ENCODE data around the gene ITPR2.

ITPR2 gene

DNA sequence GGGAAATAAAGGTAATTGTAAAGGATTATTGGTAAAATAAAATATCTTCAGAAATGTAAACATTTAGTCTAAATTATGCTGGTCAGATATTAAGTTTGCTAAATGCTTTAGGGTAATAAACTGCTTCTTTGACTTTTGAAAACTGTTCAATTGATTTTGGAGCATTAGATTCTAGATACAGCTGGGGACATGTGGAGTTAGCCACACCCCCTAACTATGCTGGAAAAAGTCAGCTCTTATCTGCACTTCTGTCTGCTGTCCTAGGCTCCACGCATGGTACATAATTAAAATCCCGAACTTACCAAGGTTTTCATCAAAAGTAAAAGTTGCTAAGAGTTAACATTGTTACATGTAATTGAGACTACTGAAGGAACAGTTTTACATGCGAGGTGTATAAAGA lies 78.8 kb downstream of the ITPR2 start:
- no peak for DNase-seq (ENCODE audit: low read depth)

DNA sequence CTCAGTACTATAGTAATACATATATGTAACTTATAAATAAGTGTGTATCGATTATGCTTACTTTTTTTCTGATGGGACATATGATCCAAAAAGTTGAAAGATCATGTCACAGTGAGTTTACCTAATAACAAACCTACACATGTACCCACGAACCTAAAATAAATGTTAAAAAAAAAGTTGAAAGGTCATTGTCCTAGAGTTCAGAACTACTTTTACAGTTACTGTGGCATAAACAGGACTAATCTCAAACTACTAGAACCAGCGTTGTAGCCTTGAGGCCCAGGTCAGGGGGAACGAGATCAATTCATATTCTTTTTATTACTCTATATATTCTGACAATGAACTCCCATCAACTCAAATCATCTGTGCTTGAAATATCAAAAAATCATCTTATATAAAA lies 81.8 kb downstream of the ITPR2 start:
- no peak for DNase-seq (ENCODE audit: low read depth)

DNA sequence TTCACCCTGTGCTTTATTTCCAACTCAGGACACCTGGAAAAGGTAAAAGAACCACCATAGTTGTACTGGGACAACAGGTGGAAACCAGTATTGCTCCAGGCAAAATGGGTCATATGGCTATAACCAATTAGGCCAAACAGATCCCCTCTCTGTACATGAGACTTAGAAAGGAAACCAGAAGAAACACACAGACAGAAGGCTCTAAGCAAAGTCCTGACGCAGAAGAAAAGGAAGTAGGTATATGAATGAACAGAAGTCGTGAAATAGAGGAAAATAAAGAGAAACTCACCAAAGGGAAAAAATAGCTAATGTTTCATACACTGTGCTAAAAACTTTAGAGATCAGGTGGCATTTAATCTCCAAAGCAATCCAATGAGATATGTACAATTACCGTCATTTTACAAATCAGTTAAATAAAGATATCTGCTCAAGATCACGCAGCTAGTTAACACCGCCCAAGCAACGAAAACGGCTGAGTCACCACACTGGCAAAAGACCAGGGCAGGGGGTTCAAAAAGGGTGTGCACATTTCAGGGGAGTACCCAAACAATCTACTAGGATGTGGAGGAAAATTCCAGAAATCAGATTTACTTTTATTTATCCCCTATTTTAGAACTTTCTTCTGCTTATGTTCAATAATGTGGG lies 82.3 kb downstream of the ITPR2 start:
- DNase-seq (ENCODE audit: low read depth) = no peak

- DNase-seq (ENCODE audit: low read depth) = no peak
These were observed 83.2 kb downstream of the ITPR2 start for GRCh38 chr12:26749781-26750180.

GRCh38 chr12:26748741-26749431 lies 84.1 kb downstream of the ITPR2 start:
- DNase-seq (ENCODE audit: low read depth) = no peak

DNA sequence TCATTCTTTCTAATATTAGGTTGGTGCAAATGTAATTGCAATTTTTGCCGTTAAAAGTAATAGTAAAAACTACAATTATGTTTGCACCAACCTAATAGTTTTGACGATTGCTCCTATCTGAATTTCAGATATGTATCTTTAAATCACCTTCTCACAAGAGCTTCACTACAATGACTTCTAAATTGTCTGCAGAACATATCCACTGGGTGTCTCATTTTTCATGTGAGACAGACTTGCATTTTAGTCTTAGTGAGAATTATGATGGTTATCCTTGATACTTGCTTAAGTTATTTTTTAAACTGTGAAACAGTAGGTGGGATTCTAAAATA lies 84.6 kb downstream of the ITPR2 start:
- DNase-seq (ENCODE audit: low read depth) = no peak

- no peak for DNase-seq (ENCODE audit: low read depth)
These were observed 86.8 kb downstream of the ITPR2 start for GRCh38 chr12:26746121-26746714.

- DNase-seq (ENCODE audit: low read depth) = no peak
These were observed 88.1 kb downstream of the ITPR2 start for GRCh38 chr12:26744697-26745440.

- no peak for DNase-seq (ENCODE audit: low read depth)
These were observed 88.9 kb downstream of the ITPR2 start for GRCh38 chr12:26744042-26744626.

DNA sequence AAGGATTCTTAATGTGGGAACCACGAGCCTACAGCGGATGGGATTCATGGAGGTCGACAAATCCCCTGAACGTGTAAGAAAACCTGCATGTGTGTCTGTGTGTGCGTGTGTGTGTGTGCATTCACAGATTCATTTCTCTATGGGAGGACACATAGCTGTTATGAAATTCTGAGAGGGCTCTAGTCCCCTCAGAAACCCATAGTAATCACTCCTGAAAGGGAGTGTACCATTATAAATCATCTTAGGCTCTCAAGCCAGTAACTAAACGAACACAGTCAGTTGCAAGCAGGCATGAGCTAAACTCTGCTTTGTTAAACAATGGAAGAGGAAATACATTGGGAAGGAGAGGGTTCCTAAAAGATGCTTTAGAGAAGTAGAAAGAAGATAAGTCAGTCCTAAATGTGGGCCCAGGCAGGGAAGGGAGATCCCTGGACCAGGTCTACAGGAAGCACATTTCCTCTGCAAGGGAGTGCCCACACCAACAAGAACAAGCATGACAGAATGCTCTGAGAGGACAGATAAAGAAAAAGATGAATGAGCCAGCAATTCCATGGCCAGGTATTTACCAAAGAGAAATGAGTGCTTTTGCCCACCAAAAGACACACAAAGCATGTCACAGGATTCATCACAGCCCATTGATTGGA lies 91.3 kb downstream of the ITPR2 start:
- no peak for DNase-seq (ENCODE audit: low read depth)

DNA sequence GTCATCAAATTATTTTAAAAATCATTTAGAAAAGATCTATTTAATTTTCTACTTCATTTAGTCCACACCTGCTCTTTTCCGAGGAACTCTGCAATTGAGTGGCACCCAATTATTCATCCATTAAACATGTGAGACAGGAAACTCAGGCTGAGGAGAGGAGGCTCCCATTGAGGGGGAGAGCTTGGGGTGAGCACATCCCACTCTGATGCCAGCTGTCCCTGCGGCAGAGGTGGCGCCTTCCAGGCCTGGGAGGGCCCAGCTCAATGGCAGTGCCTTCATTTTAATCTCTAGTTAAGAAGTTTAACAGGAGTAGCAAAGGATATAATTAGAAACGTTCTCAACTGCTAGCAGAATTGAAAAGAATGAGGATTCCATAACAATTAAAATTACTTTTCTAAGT lies 92.0 kb downstream of the ITPR2 start:
- no peak for DNase-seq (ENCODE audit: low read depth)

- DNase-seq (ENCODE audit: low read depth) = no peak
These were observed 92.6 kb downstream of the ITPR2 start for GRCh38 chr12:26740348-26740747.

DNA sequence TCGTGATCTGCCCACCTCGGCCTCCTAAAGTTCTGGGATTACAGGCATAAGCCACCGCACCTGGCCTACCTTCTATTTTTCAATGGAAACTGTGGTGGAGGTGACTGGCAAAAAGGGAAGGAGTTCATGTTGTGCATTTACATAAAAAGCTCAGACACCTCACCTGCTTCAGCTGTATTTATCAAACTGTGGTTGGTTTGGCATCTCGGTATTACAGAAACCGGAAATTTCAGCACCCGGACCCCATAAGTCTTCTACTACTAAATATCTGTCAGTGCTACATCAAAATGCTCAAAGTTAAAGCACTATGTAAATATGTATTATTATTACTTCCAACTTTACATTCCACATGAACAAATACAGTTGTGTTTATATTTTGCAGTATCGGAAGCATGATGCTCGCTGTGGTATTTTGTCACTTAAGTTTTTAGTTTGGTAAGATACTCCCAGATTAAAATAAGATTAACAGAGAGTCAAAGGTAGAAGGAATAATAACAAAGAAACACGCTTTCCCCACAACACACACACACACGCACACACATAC lies 95.4 kb downstream of the ITPR2 start:
- DNase-seq (ENCODE audit: low read depth) = no peak

GRCh38 chr12:26736563-26737486 lies 96.2 kb downstream of the ITPR2 start:
- no peak for DNase-seq (ENCODE audit: low read depth)

GRCh38 chr12:26735249-26735639 lies 97.8 kb downstream of the ITPR2 start:
- DNase-seq (ENCODE audit: low read depth) = no peak

GRCh38 chr12:26734510-26735248 lies 98.3 kb downstream of the ITPR2 start:
- DNase-seq (ENCODE audit: low read depth) = no peak

DNA sequence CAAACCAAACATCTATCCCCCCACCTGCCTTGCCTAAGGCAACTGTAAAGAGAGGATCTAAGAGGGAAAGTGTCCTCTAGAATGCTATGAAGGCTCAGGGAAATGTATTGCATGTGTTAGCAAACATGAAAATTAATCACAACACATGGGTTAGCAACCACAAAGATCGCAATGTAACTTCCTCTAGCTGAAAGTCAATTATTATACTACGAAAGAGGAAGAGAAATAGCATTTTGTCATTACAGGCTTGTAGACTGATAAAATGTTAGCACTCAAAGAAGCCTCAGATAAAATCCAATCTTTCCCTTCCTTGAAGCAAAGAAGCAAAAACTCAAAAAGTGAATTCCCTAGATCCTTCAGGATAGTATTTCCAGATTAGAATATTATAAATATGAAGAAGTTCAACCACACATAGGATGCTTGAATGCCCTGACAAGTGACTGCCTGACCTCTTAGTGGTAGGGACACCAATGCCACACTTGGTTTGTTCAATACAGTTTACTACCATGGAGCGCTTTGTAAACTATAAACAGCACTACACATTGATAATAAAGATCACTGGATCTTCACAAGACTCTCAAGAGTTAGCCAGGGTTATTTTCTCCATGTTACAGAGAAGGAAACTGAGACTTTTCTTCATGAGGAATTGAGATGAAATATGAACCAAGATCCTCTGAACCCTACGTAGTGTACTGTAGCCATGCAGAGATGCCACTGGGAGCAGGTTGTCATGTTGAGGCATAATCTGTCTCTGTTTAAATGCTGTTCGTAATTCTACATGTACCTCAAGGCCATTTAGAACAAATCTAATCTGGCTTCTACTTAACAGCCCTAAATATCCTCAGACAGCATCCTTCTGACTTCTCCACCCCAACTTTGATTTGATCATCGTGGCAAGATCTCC lies 100.7 kb downstream of the ITPR2 start:
- no peak for DNase-seq (ENCODE audit: low read depth)

GRCh38 chr12:26730481-26731350 lies 102.3 kb downstream of the ITPR2 start:
- no peak for DNase-seq (ENCODE audit: low read depth)

Measured in activated T-cell treated with anti-CD3 and anti-CD28 coated beads for 1 hour (primary cell).